H7 (cell line): Measurements from ENCODE around the gene COX14. TPM values are rescaled to one million over a fixed set of nuclear protein-coding genes. Genes with fewer than 3 reads are reported as not detected.

ENCODE experiments used
- DNase-seq: peaks from one replicate; pipeline ENCODE4 v3.0.0; 2012
- H3K27me3 ChIP-seq: 2 replicates; pipeline ENCODE4 v1.6.0; 2011; ENCODE audit warnings: mild to moderate bottlenecking, low read length; ENCODE audit not compliant: control insufficient read depth, insufficient read depth
- H3K36me3 ChIP-seq: replicated peaks from 2 replicates; pipeline ENCODE4 v1.5.1; 2011; ENCODE audit warnings: low read length; ENCODE audit not compliant: control insufficient read depth, insufficient read depth
- H3K4me3 ChIP-seq: 2 replicates; pipeline ENCODE4 v1.5.1; 2011; ENCODE audit warnings: low read depth, mild to moderate bottlenecking, control low read depth, low read length, moderate library complexity; ENCODE audit not compliant: insufficient read depth
- total RNA-seq: library from RNA; depleted of rRNA; stranded (reverse); fragments of >200 nt; shearing (Covaris generic); gene quantifications from 2 replicates; pipeline ENCODE4 v1.2.3, GENCODE V29; 2014

Gene COX14
- total RNA-seq, 1 experiment from 2014 or later, result 38.3 TPM

- Histone ChIP-seq H3K4me3 (no peak overlapping the region), H3K36me3 (no peaks in the 10 kb centered on the region), H3K27me3 (no peaks in the 10 kb centered on the region)
- peak; percentile 52 for DNase-seq
These were observed 1.8 kb upstream of the COX14 start for GRCh38 chr12:50110127-50110761.

GRCh38 chr12:50110762-50111351 is 1.2 kb upstream of the COX14 start:
- Histone ChIP-seq H3K4me3 (peak overlapping the region; percentile 43), H3K27me3 (no peaks in the 10 kb centered on the region), H3K36me3 (no peaks in the 10 kb centered on the region)
- DNase-seq, result peak; percentile 71

GRCh38 chr12:50111395-50111692 is 692 bp upstream of the COX14 start:
- peak overlapping the region; percentile 43 for H3K4me3 ChIP-seq
- H3K36me3 ChIP-seq, result no peaks in the 10 kb centered on the region
- DNase-seq, result no peak
- H3K27me3 ChIP-seq, result no peaks in the 10 kb centered on the region

GRCh38 chr12:50112456-50113218 is 601 bp downstream of the COX14 start:
- peak overlapping the region; percentile 99 for H3K4me3 ChIP-seq
- no peaks in the 10 kb centered on the region for H3K27me3 ChIP-seq
- no peak for DNase-seq
- H3K36me3 ChIP-seq, result no peaks in the 10 kb centered on the region

- no peak for DNase-seq
- no peak overlapping the region for H3K4me3 ChIP-seq
- no peaks in the 10 kb centered on the region; the same call in 1 of the 2 replicates for H3K36me3 ChIP-seq
These were observed 5.1 kb downstream of the COX14 start for GRCh38 chr12:50117057-50117622.

GRCh38 chr12:50119387-50119786 is 7.4 kb downstream of the COX14 start:
- Histone ChIP-seq H3K27me3 (no peaks in the 10 kb centered on the region), H3K36me3 (no peaks in the 10 kb centered on the region; the same call in none of the 2 replicates), H3K4me3 (no peak overlapping the region)
- no peak for DNase-seq

More at GRCh38 chr12:50117057-50117622, 5.1 kb downstream of the COX14 start:
- no peaks in the 10 kb centered on the region for H3K27me3 ChIP-seq

- no peaks in the 10 kb centered on the region for H3K27me3 ChIP-seq
- DNase-seq, result no peak
- no peaks in the 10 kb centered on the region; the same call in none of the 2 replicates for H3K36me3 ChIP-seq
- no peak overlapping the region for H3K4me3 ChIP-seq
These were observed 8.5 kb downstream of the COX14 start for GRCh38 chr12:50120521-50120920.

GRCh38 chr12:50120953-50121352 is 8.9 kb downstream of the COX14 start:
- H3K27me3 ChIP-seq, result no peaks in the 10 kb centered on the region
- no peak for DNase-seq
- H3K4me3 ChIP-seq, result no peak overlapping the region
- H3K36me3 ChIP-seq, result no peaks in the 10 kb centered on the region; the same call in none of the 2 replicates

- no peaks in the 10 kb centered on the region; the same call in none of the 2 replicates for H3K36me3 ChIP-seq
- no peaks in the 10 kb centered on the region for H3K27me3 ChIP-seq
- DNase-seq, result no peak
- H3K4me3 ChIP-seq, result no peak overlapping the region
These were observed 9.6 kb downstream of the COX14 start for GRCh38 chr12:50121641-50122040.

GRCh38 chr12:50123203-50123602 is 11.2 kb downstream of the COX14 start:
- no peaks in the 10 kb centered on the region; the same call in none of the 2 replicates for H3K36me3 ChIP-seq
- H3K4me3 ChIP-seq, result no peak overlapping the region
- DNase-seq, result no peak

GRCh38 chr12:50127546-50127945 is 15.5 kb downstream of the COX14 start:
- no peak overlapping the region for H3K4me3 ChIP-seq
- H3K36me3 ChIP-seq, result peaks cover 16% of the 10 kb centered on the region
- no peak for DNase-seq
- H3K27me3 ChIP-seq, result no peaks in the 10 kb centered on the region

More at GRCh38 chr12:50123203-50123602, 11.2 kb downstream of the COX14 start:
- no peaks in the 10 kb centered on the region for H3K27me3 ChIP-seq

GRCh38 chr12:50129290-50129689 is 17.3 kb downstream of the COX14 start:
- DNase-seq, result no peak
- no peak overlapping the region for H3K4me3 ChIP-seq
- H3K27me3 ChIP-seq, result no peaks in the 10 kb centered on the region
- H3K36me3 ChIP-seq, result peaks cover 26% of the 10 kb centered on the region

GRCh38 chr12:50132505-50133135 is 20.6 kb downstream of the COX14 start:
- DNase-seq, result peak; percentile 47
- no peaks in the 10 kb centered on the region for H3K27me3 ChIP-seq
- peaks cover 40% of the 10 kb centered on the region for H3K36me3 ChIP-seq
- no peak overlapping the region for H3K4me3 ChIP-seq

GRCh38 chr12:50142993-50143392 is 31.0 kb downstream of the COX14 start:
- Histone ChIP-seq H3K4me3 (no peak overlapping the region), H3K36me3 (peaks cover 8% of the 10 kb centered on the region), H3K27me3 (no peaks in the 10 kb centered on the region)
- no peak for DNase-seq
